Colonic mucosa (tissue), 4 donors: ENCODE results near the gene ACOXL. TPM values are rescaled to one million over a fixed set of nuclear protein-coding genes. Genes with fewer than 3 reads are reported as not detected.
A peak's percentile ranks its signal among the peaks of the same experiment; 100 is the strongest.
"Not testable (repeated sequence)": the region's sequence is repeated elsewhere in the genome, so short reads cannot be mapped to it uniquely, and the experiment has no call there.

Source experiments
- DNase-seq: peaks from one replicate; pipeline ENCODE4 v3.0.0-alpha.2; 2020
- H3K27ac ChIP-seq: fragments of 200-600 bp; one replicate; pipeline ENCODE4 v1.8.0; 2021
- H3K27me3 ChIP-seq: fragments of 200-600 bp; one replicate; pipeline ENCODE4 v1.8.0; 2021
- H3K36me3 ChIP-seq: fragments of 200-600 bp; one replicate; pipeline ENCODE4 v1.8.0; 2021
- H3K4me1 ChIP-seq: fragments of 200-600 bp; one replicate; pipeline ENCODE4 v1.8.0; 2021; ENCODE audit warnings: mild to moderate bottlenecking
- H3K4me3 ChIP-seq: fragments of 200-600 bp; one replicate; pipeline ENCODE4 v1.8.0; 2021
- H3K9ac ChIP-seq, 2 donors: one replicate each; pipeline ENCODE4 v1.7.0; 2013; ENCODE audit warnings: control low read depth in 2 of 2, low read depth in 2 of 2, low read length in 2 of 2
- H3K9me3 ChIP-seq: fragments of 200-600 bp; one replicate; pipeline ENCODE4 v1.8.0; 2021
- intact Hi-C: fragments of 100-400 bp; cut with DNase I; formaldehyde crosslinking; loops from one replicate; pipeline ENCODE4 v1.14.1; 2022
- total RNA-seq, 2 donors: library from RNA; stranded (reverse); fragmentation: NEBNext Ultra II Directional in 1 of 2; extraction: Animal tissue kit (Norgen Biotek cat#: 25700) in 1 of 2; gene quantifications; one replicate each; pipeline ENCODE4 v1.2.1, GENCODE V29; 2021
- TF ChIP-seq, protein P1 (sequence below): fragments of 200-600 bp; IDR thresholded peaks from one replicate; pipeline ENCODE4 v1.8.0; 2022; ENCODE audit warnings: antibody characterized with exemption, mild to moderate bottlenecking
- donor health status: healthy.
- donor health status: DM: no; HTN: no; CAD: no.
- donor health status: DM: no; HTN: no; CAD: no.

ACOXL gene
- under 1 TPM; 0.32 to 0.82 TPM for total RNA-seq

DNA sequence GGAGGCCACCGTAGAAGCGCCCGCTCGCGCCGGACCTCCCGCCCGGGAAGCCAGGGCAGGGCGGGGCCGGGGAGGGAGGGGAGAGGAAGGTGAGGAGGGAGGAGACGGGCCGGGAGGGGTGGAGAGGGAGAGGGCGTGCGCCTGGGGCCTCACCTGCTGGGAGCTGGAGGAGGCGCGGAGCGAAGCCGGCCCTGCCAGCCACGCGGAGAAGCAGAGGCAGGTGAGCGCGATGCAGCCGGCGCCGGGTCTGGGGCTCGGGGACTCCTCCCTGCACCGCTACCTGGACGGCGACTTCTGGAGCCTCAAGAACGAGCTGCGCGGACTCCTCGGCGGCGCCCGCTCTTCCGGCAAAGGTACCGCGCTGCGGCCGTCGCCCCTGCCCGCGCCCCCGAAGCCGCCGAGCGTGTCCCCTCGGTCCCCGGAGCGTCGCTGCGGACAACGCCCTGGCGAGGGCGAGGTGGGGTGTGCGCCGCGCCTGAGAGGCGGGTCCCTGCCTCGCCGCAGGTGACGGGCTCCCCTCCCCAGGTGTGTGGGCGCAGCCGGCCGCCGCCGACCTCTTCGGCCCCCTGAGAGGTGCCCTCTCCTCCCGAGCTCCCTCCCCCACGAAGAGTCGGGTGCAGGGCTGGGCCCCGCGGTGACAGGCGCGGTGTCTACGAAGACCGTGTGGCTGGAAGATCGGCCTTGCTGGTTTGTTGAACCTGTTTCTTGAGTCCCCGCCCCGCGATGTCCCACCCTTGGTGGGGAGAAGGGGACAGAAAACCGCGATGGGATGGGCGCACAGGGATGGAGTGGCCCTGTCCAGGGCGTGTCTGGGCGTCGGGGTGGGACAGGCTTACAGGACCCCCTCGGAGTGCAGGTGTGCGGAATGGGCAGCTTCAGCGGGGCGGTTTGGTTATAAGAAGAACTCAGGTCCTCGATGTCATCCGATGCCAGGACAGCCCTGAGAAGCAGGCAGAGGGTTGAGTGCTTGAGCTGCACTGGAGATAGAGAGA lies at the start of gene ACOXL:
Gene ACOXL, plus strand, starts transcription at position 152 of the 992 bp plus-strand sequence. CDS start 35,817 bp downstream, outside the sequence.
- TF ChIP-seq, protein P1, sequence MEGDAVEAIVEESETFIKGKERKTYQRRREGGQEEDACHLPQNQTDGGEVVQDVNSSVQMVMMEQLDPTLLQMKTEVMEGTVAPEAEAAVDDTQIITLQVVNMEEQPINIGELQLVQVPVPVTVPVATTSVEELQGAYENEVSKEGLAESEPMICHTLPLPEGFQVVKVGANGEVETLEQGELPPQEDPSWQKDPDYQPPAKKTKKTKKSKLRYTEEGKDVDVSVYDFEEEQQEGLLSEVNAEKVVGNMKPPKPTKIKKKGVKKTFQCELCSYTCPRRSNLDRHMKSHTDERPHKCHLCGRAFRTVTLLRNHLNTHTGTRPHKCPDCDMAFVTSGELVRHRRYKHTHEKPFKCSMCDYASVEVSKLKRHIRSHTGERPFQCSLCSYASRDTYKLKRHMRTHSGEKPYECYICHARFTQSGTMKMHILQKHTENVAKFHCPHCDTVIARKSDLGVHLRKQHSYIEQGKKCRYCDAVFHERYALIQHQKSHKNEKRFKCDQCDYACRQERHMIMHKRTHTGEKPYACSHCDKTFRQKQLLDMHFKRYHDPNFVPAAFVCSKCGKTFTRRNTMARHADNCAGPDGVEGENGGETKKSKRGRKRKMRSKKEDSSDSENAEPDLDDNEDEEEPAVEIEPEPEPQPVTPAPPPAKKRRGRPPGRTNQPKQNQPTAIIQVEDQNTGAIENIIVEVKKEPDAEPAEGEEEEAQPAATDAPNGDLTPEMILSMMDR, result no peak
- Histone ChIP-seq H3K9me3 (no peaks in the 10 kb centered on the region), H3K9ac (no peak within 1 kb of the TSS), H3K36me3 (no peaks in the 10 kb centered on the region), H3K4me1 (peaks cover 9% of the 10 kb centered on the region), H3K27me3 (peaks cover 29% of the 10 kb centered on the region), H3K4me3 (peak within 1 kb of the TSS; percentile 44), H3K27ac (no peak within 1 kb of the TSS)
- peak; percentile 84 for DNase-seq
- intact Hi-C loops, result no loop called here

DNA sequence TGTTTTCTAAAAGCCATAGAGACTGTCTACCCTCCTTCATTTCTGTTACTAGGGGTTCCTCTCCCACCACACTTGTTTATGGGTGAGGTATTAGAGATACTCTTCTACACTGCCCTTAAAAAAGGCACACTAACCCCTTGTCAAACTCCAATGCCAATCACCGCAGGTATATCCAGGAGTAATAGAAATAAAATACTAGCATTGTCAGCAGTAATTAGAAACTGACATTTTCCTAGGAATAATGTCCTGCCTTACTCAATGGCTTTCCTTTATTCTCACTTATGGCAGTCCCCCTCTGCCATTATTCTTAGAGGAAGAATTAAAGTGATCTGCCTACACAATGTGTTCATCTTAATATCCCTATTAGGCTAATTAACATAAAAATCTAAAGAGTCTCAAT lies 49.5 kb upstream of the ACOXL start:
- no peaks in the 10 kb centered on the region for H3K27me3 ChIP-seq
- no peaks in the 10 kb centered on the region for H3K36me3 ChIP-seq
- intact Hi-C loops, result no loop called here
- TF ChIP-seq, protein P1, result no peak
- H3K4me3 ChIP-seq, result no peak overlapping the region
- no peak overlapping the region for H3K9ac ChIP-seq
- H3K27ac ChIP-seq, result no peak overlapping the region
- H3K4me1 ChIP-seq, result no peaks in the 10 kb centered on the region
- H3K9me3 ChIP-seq, result no peaks in the 10 kb centered on the region
- no peak for DNase-seq

DNA sequence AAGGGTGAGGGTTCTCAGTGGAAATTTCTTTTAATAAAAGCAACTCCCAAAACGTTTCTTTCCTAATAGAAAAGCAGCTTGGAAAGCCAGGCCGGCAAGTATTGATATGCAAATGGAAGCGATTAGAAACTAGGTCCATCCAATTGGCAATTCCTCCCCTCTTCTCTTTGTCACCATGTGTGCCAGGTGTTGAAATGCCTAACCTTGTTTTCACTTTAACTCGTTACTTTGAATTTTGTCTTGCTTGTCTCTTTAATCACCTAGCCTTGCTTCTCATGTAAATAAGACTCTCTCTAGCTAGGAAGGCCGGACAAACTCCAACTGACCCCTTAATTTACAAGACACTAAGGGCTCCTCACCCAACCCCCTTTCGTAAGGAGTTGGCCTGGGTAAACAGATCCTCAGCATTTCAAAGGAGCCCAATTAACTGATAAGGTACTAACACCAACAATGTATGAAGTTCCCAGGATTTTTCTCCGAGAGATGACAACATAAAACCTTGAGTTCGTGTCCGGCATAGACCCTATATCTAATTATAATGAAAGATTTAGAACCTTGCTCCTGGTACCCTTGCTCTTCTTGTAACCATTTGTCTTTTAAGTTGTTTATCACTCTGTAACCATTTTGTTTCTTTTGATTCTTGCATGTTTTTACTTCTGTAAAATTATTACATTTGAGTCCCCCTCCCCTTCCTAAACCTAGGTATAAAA lies 44.4 kb upstream of the ACOXL start:
- DNase-seq, H3K27ac ChIP-seq, H3K27me3 ChIP-seq, H3K9me3 ChIP-seq, H3K9ac ChIP-seq, H3K4me3 ChIP-seq, H3K36me3 ChIP-seq, H3K4me1 ChIP-seq, intact Hi-C loops: not testable (repeated sequence)

DNA sequence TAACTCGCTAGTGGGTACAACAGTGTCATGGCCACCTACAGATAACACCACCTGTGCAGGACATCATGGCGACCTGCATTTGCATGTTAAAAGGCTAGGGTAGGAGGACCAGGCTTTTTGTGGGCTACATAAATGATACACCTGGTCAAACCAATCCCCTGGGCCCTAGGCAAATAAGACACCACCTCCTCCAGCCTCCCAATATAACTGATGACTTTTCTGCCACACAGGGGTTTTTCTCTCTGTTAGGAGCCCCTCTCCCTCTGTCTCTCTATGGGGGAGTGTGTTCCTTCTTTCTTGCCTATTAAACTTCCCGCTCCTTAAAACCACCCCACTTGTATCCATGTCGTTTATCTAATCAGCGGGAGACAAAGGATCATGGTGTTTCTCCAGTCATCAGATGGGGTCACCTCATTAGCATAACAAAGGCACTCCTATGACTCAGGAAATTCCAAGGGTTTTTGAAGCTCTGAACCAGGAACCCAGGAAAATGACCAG lies 43.7 kb upstream of the ACOXL start:
- Histone ChIP-seq H3K4me3 (no peak overlapping the region), H3K36me3 (no peaks in the 10 kb centered on the region), H3K27ac (no peak overlapping the region), H3K27me3 (no peaks in the 10 kb centered on the region), H3K9me3 (no peaks in the 10 kb centered on the region), H3K9ac (no peak overlapping the region), H3K4me1 (no peaks in the 10 kb centered on the region)
- intact Hi-C loops, result no loop called here
- TF ChIP-seq, protein P1, result no peak
- DNase-seq, result no peak

DNA sequence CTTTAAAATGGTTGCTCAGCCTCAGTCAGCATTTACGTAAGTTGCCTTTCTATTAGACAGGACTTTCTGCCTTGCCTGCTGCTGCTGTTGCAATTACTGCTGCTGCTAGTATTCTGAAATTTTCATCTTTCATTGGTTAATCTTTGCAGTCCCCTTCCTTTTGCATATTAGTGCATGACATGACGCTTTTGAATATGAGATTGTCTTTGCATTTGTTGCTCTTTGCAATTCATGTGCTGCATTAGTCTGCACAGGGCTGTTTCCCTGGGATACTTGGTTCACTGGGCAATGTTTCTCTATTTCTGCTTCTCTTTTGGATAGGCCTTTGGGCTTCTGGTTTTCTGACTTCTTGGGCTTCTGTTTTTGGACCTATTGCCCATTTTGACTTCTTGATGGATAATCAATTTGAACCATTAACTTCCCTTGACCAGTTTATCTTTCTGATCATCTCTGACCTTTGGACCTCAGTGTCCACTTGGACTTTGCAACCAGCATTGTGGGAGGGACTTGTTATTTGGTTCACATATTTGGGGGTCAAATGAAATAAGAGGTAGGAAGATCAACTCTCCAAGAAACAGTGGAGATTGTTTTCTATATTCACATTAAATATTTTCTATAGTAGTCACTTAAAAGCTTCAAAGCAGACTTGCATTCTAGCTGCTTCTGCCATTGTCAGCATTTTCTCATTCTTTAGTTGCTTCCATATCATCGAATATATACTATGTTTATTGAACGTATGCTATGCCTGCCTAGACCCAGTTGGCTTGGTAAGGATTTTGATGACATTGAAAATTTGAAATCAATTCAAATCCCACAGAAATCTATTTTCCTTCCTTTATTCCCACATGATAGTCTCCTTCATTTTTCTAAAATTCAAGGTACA lies 42.0 kb upstream of the ACOXL start:
- Histone ChIP-seq H3K36me3 (no peaks in the 10 kb centered on the region), H3K27ac (no peak overlapping the region), H3K9me3 (no peaks in the 10 kb centered on the region), H3K4me3 (no peak overlapping the region), H3K9ac (no peak overlapping the region), H3K27me3 (no peaks in the 10 kb centered on the region), H3K4me1 (no peaks in the 10 kb centered on the region)
- TF ChIP-seq, protein P1, result no peak
- intact Hi-C loops, result no loop called here
- no peak for DNase-seq
